Activated T-cell treated with anti-CD3 and anti-CD28 coated beads, Interleukin-2, amount 50 U/mL, for 48 hours (primary cell): Measurements from ENCODE around the gene MBOAT2.
"Not testable (repeated sequence)": the region's sequence is repeated elsewhere in the genome, so short reads cannot be mapped to it uniquely, and the experiment has no call there.

Experiments used
- DNase-seq, 2 experiments: peaks; one replicate each; pipeline ENCODE4 v3.0.0-alpha.2; 2020

Gene MBOAT2

GRCh38 chr2:8939486-8940114 lies 63.9 kb downstream of the MBOAT2 start:
- no peak for DNase-seq

- no peak for DNase-seq
These were observed 65.1 kb downstream of the MBOAT2 start for GRCh38 chr2:8938384-8938783.

- DNase-seq: no peak
These were observed 67.5 kb downstream of the MBOAT2 start for GRCh38 chr2:8935982-8936381.

- DNase-seq: no peak
These were observed 69.1 kb downstream of the MBOAT2 start for GRCh38 chr2:8934338-8934737.

GRCh38 chr2:8932702-8933101 lies 70.8 kb downstream of the MBOAT2 start:
- no peak for DNase-seq

GRCh38 chr2:8930185-8930584 lies 73.3 kb downstream of the MBOAT2 start:
- DNase-seq: not testable (repeated sequence)

- no peak for DNase-seq
These were observed 74.4 kb downstream of the MBOAT2 start for GRCh38 chr2:8929128-8929527.

GRCh38 chr2:8927510-8928455 lies 75.7 kb downstream of the MBOAT2 start:
- DNase-seq: no peak

GRCh38 chr2:8926356-8926755 lies 77.1 kb downstream of the MBOAT2 start:
- DNase-seq: no peak

- no peak for DNase-seq
These were observed 78.1 kb downstream of the MBOAT2 start for GRCh38 chr2:8925411-8925810.

- no peak for DNase-seq
These were observed 80.3 kb downstream of the MBOAT2 start for GRCh38 chr2:8923183-8923582.

GRCh38 chr2:8922431-8922830 lies 81.1 kb downstream of the MBOAT2 start:
- DNase-seq: no peak

- no peak for DNase-seq
These were observed 85.1 kb downstream of the MBOAT2 start for GRCh38 chr2:8918412-8918811.

- DNase-seq: no peak
These were observed 87.5 kb downstream of the MBOAT2 start for GRCh38 chr2:8915941-8916340.

GRCh38 chr2:8913767-8914166 lies 89.7 kb downstream of the MBOAT2 start:
- not testable (repeated sequence) for DNase-seq

- no peak for DNase-seq
These were observed 95.7 kb downstream of the MBOAT2 start for GRCh38 chr2:8907764-8908288.

GRCh38 chr2:8903924-8904323 lies 99.6 kb downstream of the MBOAT2 start:
- not testable (repeated sequence) for DNase-seq

- DNase-seq: not testable (repeated sequence)
These were observed 100.7 kb downstream of the MBOAT2 start for GRCh38 chr2:8902757-8903156.

GRCh38 chr2:8897206-8897605 lies 106.3 kb downstream of the MBOAT2 start:
- not testable (repeated sequence) for DNase-seq

GRCh38 chr2:8896671-8897070 lies 106.8 kb downstream of the MBOAT2 start:
- DNase-seq: not testable (repeated sequence)

- not testable (repeated sequence) for DNase-seq
These were observed 108.2 kb downstream of the MBOAT2 start for GRCh38 chr2:8895087-8895912.

- no peak for DNase-seq
These were observed 109.3 kb downstream of the MBOAT2 start for GRCh38 chr2:8893978-8894820.
